ENCODE results near the gene NYAP2. TPM values are rescaled to one million over a fixed set of nuclear protein-coding genes. Genes with fewer than 3 reads are reported as not detected.

The NYAP2 gene
- total RNA-seq, 1 donor from 2014 or later, result not detected

GRCh38 chr2:225502971-225503370 is 103.5 kb downstream of the NYAP2 start:
- H3K27me3 ChIP-seq, result no peaks in the 10 kb centered on the region
- no peak overlapping the region for H3K4me3 ChIP-seq
- no peaks in the 10 kb centered on the region for H3K36me3 ChIP-seq
- DNase-seq (ENCODE audit: low spot score in 2 of 2), result no peak
- intact Hi-C loops (cut with DNase I), result no loop called here
- H3K4me1 ChIP-seq, result no peaks in the 10 kb centered on the region
- H3K9me3 ChIP-seq, result no peaks in the 10 kb centered on the region
- TF ChIP-seq CTCF (IDR thresholded peaks at IDR 0.05), result no peak
- no peak overlapping the region for H3K27ac ChIP-seq

- Histone ChIP-seq H3K27me3 (no peaks in the 10 kb centered on the region), H3K9me3 (no peaks in the 10 kb centered on the region), H3K4me3 (no peak overlapping the region), H3K27ac (no peak overlapping the region), H3K36me3 (no peaks in the 10 kb centered on the region), H3K4me1 (no peaks in the 10 kb centered on the region)
- no peak for DNase-seq (ENCODE audit: low spot score in 2 of 2)
- intact Hi-C loops (cut with DNase I), result no loop called here
- no peak for TF ChIP-seq CTCF (IDR thresholded peaks at IDR 0.05)
Measured at GRCh38 chr2:225510796-225511195, 111.3 kb downstream of the NYAP2 start.

- no peak for TF ChIP-seq CTCF (IDR thresholded peaks at IDR 0.05)
- Histone ChIP-seq H3K27me3 (no peaks in the 10 kb centered on the region), H3K4me1 (no peaks in the 10 kb centered on the region), H3K4me3 (no peak overlapping the region), H3K27ac (no peak overlapping the region), H3K36me3 (no peaks in the 10 kb centered on the region), H3K9me3 (no peaks in the 10 kb centered on the region)
- no peak for DNase-seq (ENCODE audit: low spot score in 2 of 2)
- intact Hi-C loops (cut with DNase I), result no loop called here
Measured at GRCh38 chr2:225512469-225512868, 113.0 kb downstream of the NYAP2 start.

- no peaks in the 10 kb centered on the region for H3K36me3 ChIP-seq
- H3K9me3 ChIP-seq, result no peaks in the 10 kb centered on the region
- DNase-seq (ENCODE audit: low spot score in 2 of 2), result no peak
- H3K27ac ChIP-seq, result no peak overlapping the region
- H3K4me1 ChIP-seq, result no peaks in the 10 kb centered on the region
- no peak for TF ChIP-seq CTCF (IDR thresholded peaks at IDR 0.05)
- H3K4me3 ChIP-seq, result no peak overlapping the region
- no peaks in the 10 kb centered on the region for H3K27me3 ChIP-seq
- intact Hi-C loops (cut with DNase I), result no loop called here
Measured at GRCh38 chr2:225512876-225513540, 113.5 kb downstream of the NYAP2 start.

- Histone ChIP-seq H3K27me3 (no peaks in the 10 kb centered on the region), H3K9me3 (no peaks in the 10 kb centered on the region), H3K36me3 (no peaks in the 10 kb centered on the region), H3K4me1 (no peaks in the 10 kb centered on the region), H3K4me3 (no peak overlapping the region), H3K27ac (no peak overlapping the region)
- no peak for DNase-seq (ENCODE audit: low spot score in 2 of 2)
- TF ChIP-seq CTCF (IDR thresholded peaks at IDR 0.05), result no peak
- intact Hi-C loops (cut with DNase I), result no loop called here
Measured at GRCh38 chr2:225515033-225515432, 115.5 kb downstream of the NYAP2 start.
